ENCODE data around the gene ASB8.
"Not testable (repeated sequence)": the region's sequence is repeated elsewhere in the genome, so short reads cannot be mapped to it uniquely, and the experiment has no call there.

Gene ASB8

DNA sequence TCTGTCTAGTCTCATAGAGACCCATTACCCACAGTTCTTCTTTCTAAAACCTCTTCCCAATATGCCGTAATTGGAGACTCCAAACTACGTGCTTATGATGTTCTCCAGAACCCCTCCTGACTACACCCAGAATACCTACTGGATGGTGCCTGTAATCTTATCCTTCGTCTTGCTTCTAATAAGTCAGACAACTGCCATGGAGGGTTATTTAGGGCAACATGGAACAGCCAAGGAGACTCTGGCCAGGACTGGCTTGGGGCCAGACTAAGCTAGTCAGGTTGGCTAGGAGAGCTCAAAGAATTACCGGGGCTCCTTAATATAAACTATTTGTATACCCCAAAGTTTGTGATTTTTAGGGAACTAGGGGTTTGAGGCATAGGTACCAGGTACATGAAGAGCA lies 31.3 kb downstream of the ASB8 start:
- Histone ChIP-seq H3K27ac (no peak overlapping the region), H3K4me3 (ENCODE audit: low read depth in 1 of 2, low read length in 1 of 2) (no peak overlapping the region), H3K27me3 (peaks cover under 1% of the 10 kb centered on the region), H3K36me3 (no peaks in the 10 kb centered on the region), H3K4me1 (ENCODE audit: control insufficient read depth in 1 of 2, insufficient read depth in 1 of 2, low read depth in 1 of 2, low read length in 1 of 2) (no peaks in the 10 kb centered on the region), H3K9me3 (no peaks in the 10 kb centered on the region)
- TF ChIP-seq, protein P1, sequence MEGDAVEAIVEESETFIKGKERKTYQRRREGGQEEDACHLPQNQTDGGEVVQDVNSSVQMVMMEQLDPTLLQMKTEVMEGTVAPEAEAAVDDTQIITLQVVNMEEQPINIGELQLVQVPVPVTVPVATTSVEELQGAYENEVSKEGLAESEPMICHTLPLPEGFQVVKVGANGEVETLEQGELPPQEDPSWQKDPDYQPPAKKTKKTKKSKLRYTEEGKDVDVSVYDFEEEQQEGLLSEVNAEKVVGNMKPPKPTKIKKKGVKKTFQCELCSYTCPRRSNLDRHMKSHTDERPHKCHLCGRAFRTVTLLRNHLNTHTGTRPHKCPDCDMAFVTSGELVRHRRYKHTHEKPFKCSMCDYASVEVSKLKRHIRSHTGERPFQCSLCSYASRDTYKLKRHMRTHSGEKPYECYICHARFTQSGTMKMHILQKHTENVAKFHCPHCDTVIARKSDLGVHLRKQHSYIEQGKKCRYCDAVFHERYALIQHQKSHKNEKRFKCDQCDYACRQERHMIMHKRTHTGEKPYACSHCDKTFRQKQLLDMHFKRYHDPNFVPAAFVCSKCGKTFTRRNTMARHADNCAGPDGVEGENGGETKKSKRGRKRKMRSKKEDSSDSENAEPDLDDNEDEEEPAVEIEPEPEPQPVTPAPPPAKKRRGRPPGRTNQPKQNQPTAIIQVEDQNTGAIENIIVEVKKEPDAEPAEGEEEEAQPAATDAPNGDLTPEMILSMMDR (IDR thresholded peaks at IDR 0.05): no peak

DNA sequence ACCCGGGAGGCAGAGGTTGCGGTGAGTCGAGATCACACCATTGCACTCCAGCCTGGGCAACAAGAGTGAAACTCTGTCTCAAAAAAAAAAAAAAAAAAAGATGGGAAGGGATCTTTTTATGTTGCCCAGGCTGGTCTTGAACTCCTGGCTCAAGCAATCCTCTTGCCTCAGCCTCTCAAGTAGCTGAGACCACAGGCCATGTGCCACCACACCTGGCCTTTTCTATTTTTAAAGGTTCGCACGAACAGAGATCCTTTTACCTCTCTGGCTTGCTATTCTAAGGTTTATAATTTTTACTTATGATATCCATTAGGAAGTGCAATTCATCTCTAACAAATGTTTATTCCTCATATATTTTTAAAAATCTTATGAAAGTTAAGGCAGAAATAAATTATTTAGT lies 31.8 kb downstream of the ASB8 start:
- H3K27me3 ChIP-seq; H3K4me3 ChIP-seq (ENCODE audit: low read depth in 1 of 2, low read length in 1 of 2); H3K27ac ChIP-seq; H3K36me3 ChIP-seq; H3K4me1 ChIP-seq (ENCODE audit: control insufficient read depth in 1 of 2, insufficient read depth in 1 of 2, low read depth in 1 of 2, low read length in 1 of 2); H3K9me3 ChIP-seq: not testable (repeated sequence)

DNA sequence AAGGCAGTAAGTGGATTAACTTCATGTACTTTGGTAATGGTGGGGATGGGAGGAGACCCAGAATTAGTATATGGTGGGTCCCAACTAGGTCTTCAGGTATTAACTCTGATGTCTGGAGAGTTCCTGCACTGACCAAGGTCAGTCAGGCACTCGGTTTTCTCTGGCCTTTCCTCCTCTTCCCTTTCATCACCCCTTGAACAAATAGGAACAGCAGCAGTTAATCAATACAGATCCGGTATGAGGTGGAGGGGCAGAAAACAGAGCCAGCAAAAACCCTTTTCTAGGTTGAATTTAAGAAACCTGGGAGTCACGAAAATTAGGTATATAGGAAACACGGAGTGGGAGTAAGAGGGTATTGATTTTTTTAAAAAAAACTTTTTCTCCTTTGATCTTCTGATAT lies 34.1 kb downstream of the ASB8 start:
- Histone ChIP-seq H3K36me3 (no peaks in the 10 kb centered on the region), H3K9me3 (no peaks in the 10 kb centered on the region), H3K4me1 (ENCODE audit: control insufficient read depth in 1 of 2, insufficient read depth in 1 of 2, low read depth in 1 of 2, low read length in 1 of 2) (peaks cover 4 to 8% of the 10 kb centered on the region in 2 experiments), H3K4me3 (ENCODE audit: low read depth in 1 of 2, low read length in 1 of 2) (no peak overlapping the region), H3K27me3 (peaks cover 28% of the 10 kb centered on the region), H3K27ac (no peak overlapping the region)
- TF ChIP-seq, protein P1 (IDR thresholded peaks at IDR 0.05): no peak

DNA sequence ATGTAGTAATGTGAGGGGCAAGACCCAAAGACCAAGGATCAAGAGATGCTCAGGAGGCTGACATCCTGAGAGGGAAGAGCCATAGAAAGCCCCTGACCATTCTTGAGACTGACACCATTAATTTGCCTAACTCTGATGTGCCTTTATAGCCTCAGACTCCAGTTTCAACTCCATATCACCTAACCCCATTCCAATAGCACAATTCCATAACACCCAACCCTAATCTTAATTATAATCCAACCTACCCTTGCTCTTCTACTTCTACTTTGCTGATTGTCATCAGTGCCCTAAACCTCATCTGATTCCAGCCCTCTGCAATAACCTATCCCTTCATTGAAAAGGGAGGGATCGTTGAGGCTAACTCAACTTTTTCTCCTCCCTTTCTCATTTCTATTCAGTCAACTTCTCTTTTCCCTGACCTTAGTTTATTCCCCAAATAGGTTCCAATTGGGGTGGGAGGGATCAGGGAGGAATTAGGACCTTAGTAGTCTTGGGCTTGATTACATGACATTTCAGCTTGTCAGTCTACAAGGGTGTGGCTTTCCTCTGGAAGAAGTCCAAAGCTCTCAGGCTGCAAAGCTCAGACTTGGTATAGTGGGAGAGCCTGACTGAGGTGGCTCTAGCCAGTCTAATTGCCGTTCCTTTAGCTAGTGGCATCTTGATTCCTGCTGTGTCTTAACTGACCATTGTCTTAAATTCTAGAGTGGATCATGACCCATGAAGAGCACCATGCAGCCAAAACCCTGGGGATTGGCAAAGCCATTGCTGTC lies 35.1 kb downstream of the ASB8 start:
- H3K27ac ChIP-seq: no peak overlapping the region
- H3K36me3 ChIP-seq: no peaks in the 10 kb centered on the region
- TF ChIP-seq, protein P1 (IDR thresholded peaks at IDR 0.05): no peak
- H3K9me3 ChIP-seq: no peaks in the 10 kb centered on the region
- peaks cover 4 to 8% of the 10 kb centered on the region in 2 experiments for H3K4me1 ChIP-seq (ENCODE audit: control insufficient read depth in 1 of 2, insufficient read depth in 1 of 2, low read depth in 1 of 2, low read length in 1 of 2)
- H3K27me3 ChIP-seq: peaks cover 38% of the 10 kb centered on the region
- H3K4me3 ChIP-seq (ENCODE audit: low read depth in 1 of 2, low read length in 1 of 2): no peak overlapping the region

DNA sequence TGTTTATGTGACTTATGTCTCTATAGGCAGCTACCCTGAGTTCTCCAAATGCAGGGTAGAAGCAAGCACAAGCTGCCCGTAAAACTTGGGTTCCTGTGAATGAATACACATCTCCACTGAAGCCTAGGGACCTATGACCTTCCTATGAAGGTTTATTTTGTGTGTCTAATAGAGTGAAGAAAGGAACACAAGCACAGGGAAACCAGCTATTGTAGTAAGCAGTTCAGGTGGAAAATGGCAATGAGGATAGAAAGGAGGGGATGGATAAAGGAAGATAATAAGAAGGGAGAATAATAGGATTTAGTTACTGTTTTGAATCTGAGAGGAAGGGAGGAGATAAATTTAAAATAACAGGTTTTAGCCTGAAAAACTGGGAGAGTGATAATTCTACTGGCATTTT lies 35.8 kb downstream of the ASB8 start:
- Histone ChIP-seq H3K4me3 (ENCODE audit: low read depth in 1 of 2, low read length in 1 of 2) (no peak overlapping the region), H3K27me3 (peaks cover 45% of the 10 kb centered on the region), H3K27ac (no peak overlapping the region), H3K4me1 (ENCODE audit: control insufficient read depth in 1 of 2, insufficient read depth in 1 of 2, low read depth in 1 of 2, low read length in 1 of 2) (peaks cover 4 to 8% of the 10 kb centered on the region in 2 experiments), H3K36me3 (no peaks in the 10 kb centered on the region), H3K9me3 (no peaks in the 10 kb centered on the region)
- TF ChIP-seq, protein P1 (IDR thresholded peaks at IDR 0.05): no peak

DNA sequence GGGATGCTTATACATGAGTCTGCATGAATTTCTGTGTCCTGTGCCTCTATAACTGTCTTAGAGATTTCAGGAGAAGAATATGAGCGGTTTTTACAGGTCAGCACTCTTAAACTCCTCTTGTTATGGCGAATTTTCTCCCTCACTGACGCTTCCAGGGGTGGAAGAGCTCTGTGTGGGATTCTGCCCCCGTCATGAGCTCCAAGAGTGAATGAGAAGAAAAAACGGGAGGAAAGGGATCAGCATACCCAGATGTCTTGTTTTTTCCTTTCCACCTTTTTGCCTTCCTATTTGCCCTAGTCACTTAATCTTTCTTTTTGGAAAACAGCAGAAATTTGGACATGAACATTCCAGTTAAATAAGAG lies 37.5 kb downstream of the ASB8 start:
- H3K9me3 ChIP-seq: no peaks in the 10 kb centered on the region
- no peaks in the 10 kb centered on the region for H3K36me3 ChIP-seq
- TF ChIP-seq, protein P1 (IDR thresholded peaks at IDR 0.05): no peak
- no peak overlapping the region for H3K27ac ChIP-seq
- peaks cover 4 to 8% of the 10 kb centered on the region in 2 experiments for H3K4me1 ChIP-seq (ENCODE audit: control insufficient read depth in 1 of 2, insufficient read depth in 1 of 2, low read depth in 1 of 2, low read length in 1 of 2)
- H3K27me3 ChIP-seq: peaks cover 55% of the 10 kb centered on the region
- H3K4me3 ChIP-seq (ENCODE audit: low read depth in 1 of 2, low read length in 1 of 2): no peak overlapping the region

Data from neutrophil (primary cell).